WTC11 (cell line): Measurements from ENCODE around the gene DHPS. TPM values are rescaled to one million over a fixed set of nuclear protein-coding genes. Genes with fewer than 3 reads are reported as not detected.

ENCODE experiments used
- ATAC-seq: fragments of 200-7000 bp; cut with Tn5 transposase; 2 replicates; pipeline ENCODE4 v1.10.0; 2021; ENCODE audit warnings: mild to moderate bottlenecking, moderate library complexity
- CTCF ChIA-PET: fragments of 300-600 bp; sonication (Branson Sonifier 250); formaldehyde crosslinking; loops from one replicate; lab custom pipeline; 2021; ENCODE audit warnings: antibody characterized with exemption; lab: Charles Lee
- POLR2A ChIA-PET: fragments of 350-600 bp; sonication (Branson Sonifier 250); formaldehyde crosslinking; loops from one replicate; lab custom pipeline; 2021; ENCODE audit warnings: antibody characterized with exemption; lab: Charles Lee
- DNase-seq: peaks from one replicate; pipeline ENCODE4 v3.0.0; 2021; ENCODE audit warnings: low spot score
- H3K27ac Mint-ChIP-seq: 2 replicates; pipeline ENCODE4 v1.8.0; 2021; ENCODE audit warnings: mixed read lengths
- H3K27me3 Mint-ChIP-seq: 2 replicates; pipeline ENCODE4 v1.8.0; 2021; ENCODE audit warnings: low read depth, mild to moderate bottlenecking, moderate library complexity, mixed read lengths
- H3K36me3 Mint-ChIP-seq: 2 replicates; pipeline ENCODE4 v1.8.0; 2021; ENCODE audit warnings: mixed read lengths
- H3K4me1 Mint-ChIP-seq: 2 replicates; pipeline ENCODE4 v1.8.0; 2022; ENCODE audit warnings: mixed read lengths
- H3K4me3 Mint-ChIP-seq: 2 replicates; pipeline ENCODE4 v1.8.0; 2021; ENCODE audit warnings: mild to moderate bottlenecking, moderate library complexity, mixed read lengths
- H3K9me3 Mint-ChIP-seq: 2 replicates; pipeline ENCODE4 v1.8.0; 2021; ENCODE audit warnings: mixed read lengths
- CREB1 ChIP-seq: sonication (generic); formaldehyde crosslinking; IDR thresholded peaks from 2 replicates; pipeline ENCODE4 v1.8.0; 2023; ENCODE audit warnings: mild to moderate bottlenecking, missing genetic modification reagents
- CTCF ChIP-seq: fragments of 200-600 bp; IDR thresholded peaks from 2 replicates; pipeline ENCODE4 v1.8.0; 2022; ENCODE audit warnings: antibody characterized with exemption
- E2F1 ChIP-seq: sonication (generic); formaldehyde crosslinking; IDR thresholded peaks from 2 replicates; pipeline ENCODE4 v1.8.0; 2022; ENCODE audit warnings: mild to moderate bottlenecking, missing genetic modification reagents
- ESRRA ChIP-seq: sonication (generic); formaldehyde crosslinking; IDR thresholded peaks from 2 replicates; pipeline ENCODE4 v1.8.1; 2022; ENCODE audit warnings: mild to moderate bottlenecking, missing genetic modification reagents, borderline replicate concordance
- ETV6 ChIP-seq: sonication (generic); formaldehyde crosslinking; IDR thresholded peaks from 2 replicates; pipeline ENCODE4 v1.8.1; 2022; ENCODE audit warnings: mild to moderate bottlenecking, missing genetic modification reagents
- JUN ChIP-seq: sonication (generic); formaldehyde crosslinking; IDR thresholded peaks from 2 replicates; pipeline ENCODE4 v1.8.0; 2023; ENCODE audit warnings: mild to moderate bottlenecking, missing genetic modification reagents
- RELA ChIP-seq: sonication (generic); formaldehyde crosslinking; IDR thresholded peaks from 2 replicates; pipeline ENCODE4 v1.8.1; 2022; ENCODE audit warnings: missing genetic modification reagents, mild to moderate bottlenecking, borderline replicate concordance
- TEAD4 ChIP-seq: sonication (generic); formaldehyde crosslinking; IDR thresholded peaks from 2 replicates; pipeline ENCODE4 v1.8.0; 2022; ENCODE audit warnings: mild to moderate bottlenecking, missing genetic modification reagents
- USF2 ChIP-seq: sonication (generic); formaldehyde crosslinking; IDR thresholded peaks from 2 replicates; pipeline ENCODE4 v1.8.1; 2023; ENCODE audit warnings: mild to moderate bottlenecking, missing genetic modification reagents, moderate library complexity
- ZNF512 ChIP-seq: sonication (generic); formaldehyde crosslinking; IDR thresholded peaks from 2 replicates; pipeline ENCODE4 v1.8.1; 2022; ENCODE audit warnings: missing genetic modification reagents, borderline replicate concordance
- total RNA-seq: library from RNA; stranded (reverse); gene quantifications from 3 replicates; pipeline ENCODE4 v1.2.3, GENCODE V29; 2021
- TF ChIP-seq, protein P1 (sequence below): sonication (generic); formaldehyde crosslinking; IDR thresholded peaks from 2 replicates; pipeline ENCODE4 v1.8.0; 2022; ENCODE audit warnings: mild to moderate bottlenecking, missing genetic modification reagents
- TF ChIP-seq, protein P2 (sequence below): fragments of 250-450 bp; sonication (Bioruptor Pico); IDR thresholded peaks from 2 replicates; pipeline ENCODE4 v1.9.0; 2021; ENCODE audit warnings: mild to moderate bottlenecking, borderline replicate concordance
- TF ChIP-seq, protein P3 (sequence below): sonication (generic); formaldehyde crosslinking; conservative IDR thresholded peaks from 2 replicates; pipeline ENCODE4 v1.8.1; 2022; ENCODE audit warnings: mild to moderate bottlenecking, missing genetic modification reagents
- TF ChIP-seq, protein P4 (sequence below): sonication (generic); formaldehyde crosslinking; IDR thresholded peaks from 2 replicates; pipeline ENCODE4 v1.8.0; 2022; ENCODE audit warnings: missing genetic modification reagents

DHPS gene
- total RNA-seq, 1 experiment from 2014 or later: 115 TPM

- no peak for TF ChIP-seq E2F1 (CRISPR knock-in tag)
- TF ChIP-seq ETV6 (CRISPR knock-in tag): no peak
- TF ChIP-seq ZNF512: no peak
- TF ChIP-seq, all 79 proteins: peak for 0
Observed at GRCh38 chr19:12676928-12677327, 4.8 kb downstream of the DHPS start (continued).

DNA sequence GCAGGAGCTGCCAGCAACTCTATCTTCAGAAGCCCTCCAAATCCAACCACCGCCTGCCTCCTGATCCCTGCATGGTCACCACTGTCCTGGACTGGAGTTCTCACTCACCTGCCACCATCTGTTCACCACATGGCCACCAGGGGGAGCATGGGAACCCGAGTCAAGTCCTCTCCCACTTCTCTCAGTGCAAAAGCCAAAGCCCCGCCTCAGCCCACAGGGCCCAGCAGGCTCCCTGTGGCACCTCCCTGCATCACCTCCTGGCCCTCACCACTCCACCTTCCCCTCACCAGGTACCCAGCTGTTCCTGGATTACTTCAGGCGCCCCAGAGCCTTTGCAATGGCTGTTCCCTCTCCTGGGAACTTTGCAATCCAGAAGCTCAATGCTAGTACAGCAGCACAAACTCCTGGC, 5.3 kb downstream of the DHPS start:
- CTCF ChIA-PET: interaction anchor here (0.6 to 2.4 kb wide), 14 partner anchors 10 to 172 kb away, joined by 3 to 12 read pairs (median 4); partner anchors contain the start of genes GET3, MAN2B1, THSD8 and WDR83
- peaks cover 62% of the 10 kb centered on the region for H3K36me3 Mint-ChIP-seq
- peaks cover 7% of the 10 kb centered on the region; the same call in 1 of the 2 replicates for H3K4me1 Mint-ChIP-seq
- no peak overlapping the region for H3K27ac Mint-ChIP-seq
- DNase-seq (peak; percentile 97), ATAC-seq (peak; percentile 52)
- POLR2A ChIA-PET: interaction anchor here (0.8 kb wide), 1 partner anchor 19 kb away, joined by 3 read pairs; no protein-coding TSS in a partner anchor
- no peaks in the 10 kb centered on the region for H3K9me3 Mint-ChIP-seq
- no peak overlapping the region for H3K4me3 Mint-ChIP-seq
- TF ChIP-seq RELA (no peak), ESRRA (CRISPR knock-in tag) (no peak), CTCF (peak; percentile 83), JUN (CRISPR knock-in tag) (no peak), USF2 (CRISPR knock-in tag) (no peak)
- TF ChIP-seq, protein P1, sequence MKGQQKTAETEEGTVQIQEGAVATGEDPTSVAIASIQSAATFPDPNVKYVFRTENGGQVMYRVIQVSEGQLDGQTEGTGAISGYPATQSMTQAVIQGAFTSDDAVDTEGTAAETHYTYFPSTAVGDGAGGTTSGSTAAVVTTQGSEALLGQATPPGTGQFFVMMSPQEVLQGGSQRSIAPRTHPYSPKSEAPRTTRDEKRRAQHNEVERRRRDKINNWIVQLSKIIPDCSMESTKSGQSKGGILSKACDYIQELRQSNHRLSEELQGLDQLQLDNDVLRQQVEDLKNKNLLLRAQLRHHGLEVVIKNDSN (CRISPR knock-in tag): no peak
- TF ChIP-seq, protein P2, sequence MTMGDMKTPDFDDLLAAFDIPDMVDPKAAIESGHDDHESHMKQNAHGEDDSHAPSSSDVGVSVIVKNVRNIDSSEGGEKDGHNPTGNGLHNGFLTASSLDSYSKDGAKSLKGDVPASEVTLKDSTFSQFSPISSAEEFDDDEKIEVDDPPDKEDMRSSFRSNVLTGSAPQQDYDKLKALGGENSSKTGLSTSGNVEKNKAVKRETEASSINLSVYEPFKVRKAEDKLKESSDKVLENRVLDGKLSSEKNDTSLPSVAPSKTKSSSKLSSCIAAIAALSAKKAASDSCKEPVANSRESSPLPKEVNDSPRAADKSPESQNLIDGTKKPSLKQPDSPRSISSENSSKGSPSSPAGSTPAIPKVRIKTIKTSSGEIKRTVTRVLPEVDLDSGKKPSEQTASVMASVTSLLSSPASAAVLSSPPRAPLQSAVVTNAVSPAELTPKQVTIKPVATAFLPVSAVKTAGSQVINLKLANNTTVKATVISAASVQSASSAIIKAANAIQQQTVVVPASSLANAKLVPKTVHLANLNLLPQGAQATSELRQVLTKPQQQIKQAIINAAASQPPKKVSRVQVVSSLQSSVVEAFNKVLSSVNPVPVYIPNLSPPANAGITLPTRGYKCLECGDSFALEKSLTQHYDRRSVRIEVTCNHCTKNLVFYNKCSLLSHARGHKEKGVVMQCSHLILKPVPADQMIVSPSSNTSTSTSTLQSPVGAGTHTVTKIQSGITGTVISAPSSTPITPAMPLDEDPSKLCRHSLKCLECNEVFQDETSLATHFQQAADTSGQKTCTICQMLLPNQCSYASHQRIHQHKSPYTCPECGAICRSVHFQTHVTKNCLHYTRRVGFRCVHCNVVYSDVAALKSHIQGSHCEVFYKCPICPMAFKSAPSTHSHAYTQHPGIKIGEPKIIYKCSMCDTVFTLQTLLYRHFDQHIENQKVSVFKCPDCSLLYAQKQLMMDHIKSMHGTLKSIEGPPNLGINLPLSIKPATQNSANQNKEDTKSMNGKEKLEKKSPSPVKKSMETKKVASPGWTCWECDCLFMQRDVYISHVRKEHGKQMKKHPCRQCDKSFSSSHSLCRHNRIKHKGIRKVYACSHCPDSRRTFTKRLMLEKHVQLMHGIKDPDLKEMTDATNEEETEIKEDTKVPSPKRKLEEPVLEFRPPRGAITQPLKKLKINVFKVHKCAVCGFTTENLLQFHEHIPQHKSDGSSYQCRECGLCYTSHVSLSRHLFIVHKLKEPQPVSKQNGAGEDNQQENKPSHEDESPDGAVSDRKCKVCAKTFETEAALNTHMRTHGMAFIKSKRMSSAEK (CRISPR knock-in tag): no peak
- no peaks in the 10 kb centered on the region for H3K27me3 Mint-ChIP-seq

DNA sequence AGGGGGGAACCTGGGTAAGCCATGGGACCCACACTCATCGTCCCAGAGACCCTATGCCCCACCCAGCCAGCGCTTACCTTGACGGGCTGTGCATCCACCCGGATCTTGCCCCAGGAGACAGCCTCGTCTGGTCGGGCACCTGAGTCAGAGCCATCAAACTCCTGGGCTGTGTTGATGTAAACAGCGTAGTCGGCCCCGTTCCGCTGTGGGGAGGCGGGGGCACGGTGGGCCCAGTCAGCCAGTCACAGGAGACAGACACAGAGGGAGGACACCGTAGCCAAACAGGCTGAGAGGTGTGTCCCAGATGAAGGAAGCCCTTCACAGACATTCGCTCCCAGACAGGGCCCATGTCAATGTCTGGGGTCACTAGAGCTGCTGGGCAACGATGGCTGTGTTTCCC, 5.7 kb downstream of the DHPS start:
- Mint-ChIP-seq H3K27ac (no peak overlapping the region), H3K4me3 (no peak overlapping the region), H3K9me3 (no peaks in the 10 kb centered on the region), H3K36me3 (peaks cover 58% of the 10 kb centered on the region), H3K4me1 (peaks cover 4% of the 10 kb centered on the region; the same call in 1 of the 2 replicates), H3K27me3 (no peaks in the 10 kb centered on the region)
- POLR2A ChIA-PET: interaction anchor here (0.8 kb wide), 1 partner anchor 18 kb away, joined by 3 read pairs; no protein-coding TSS in a partner anchor
- ATAC-seq (no peak), DNase-seq (no peak)
- CTCF ChIA-PET: interaction anchor here (0.6 to 2.4 kb wide), 9 partner anchors 10 to 126 kb away, joined by 3 to 12 read pairs (median 6); partner anchors contain the start of genes MAN2B1, THSD8, WDR83 and ZNF490
- TF ChIP-seq CREB1 (no peak), TEAD4 (CRISPR knock-in tag) (no peak)
- TF ChIP-seq, protein P3, sequence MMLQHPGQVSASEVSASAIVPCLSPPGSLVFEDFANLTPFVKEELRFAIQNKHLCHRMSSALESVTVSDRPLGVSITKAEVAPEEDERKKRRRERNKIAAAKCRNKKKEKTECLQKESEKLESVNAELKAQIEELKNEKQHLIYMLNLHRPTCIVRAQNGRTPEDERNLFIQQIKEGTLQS (CRISPR knock-in tag): 0 out of 2 replicates have a peak, but pooled peaks have one; percentile 19
- TF ChIP-seq, protein P4, sequence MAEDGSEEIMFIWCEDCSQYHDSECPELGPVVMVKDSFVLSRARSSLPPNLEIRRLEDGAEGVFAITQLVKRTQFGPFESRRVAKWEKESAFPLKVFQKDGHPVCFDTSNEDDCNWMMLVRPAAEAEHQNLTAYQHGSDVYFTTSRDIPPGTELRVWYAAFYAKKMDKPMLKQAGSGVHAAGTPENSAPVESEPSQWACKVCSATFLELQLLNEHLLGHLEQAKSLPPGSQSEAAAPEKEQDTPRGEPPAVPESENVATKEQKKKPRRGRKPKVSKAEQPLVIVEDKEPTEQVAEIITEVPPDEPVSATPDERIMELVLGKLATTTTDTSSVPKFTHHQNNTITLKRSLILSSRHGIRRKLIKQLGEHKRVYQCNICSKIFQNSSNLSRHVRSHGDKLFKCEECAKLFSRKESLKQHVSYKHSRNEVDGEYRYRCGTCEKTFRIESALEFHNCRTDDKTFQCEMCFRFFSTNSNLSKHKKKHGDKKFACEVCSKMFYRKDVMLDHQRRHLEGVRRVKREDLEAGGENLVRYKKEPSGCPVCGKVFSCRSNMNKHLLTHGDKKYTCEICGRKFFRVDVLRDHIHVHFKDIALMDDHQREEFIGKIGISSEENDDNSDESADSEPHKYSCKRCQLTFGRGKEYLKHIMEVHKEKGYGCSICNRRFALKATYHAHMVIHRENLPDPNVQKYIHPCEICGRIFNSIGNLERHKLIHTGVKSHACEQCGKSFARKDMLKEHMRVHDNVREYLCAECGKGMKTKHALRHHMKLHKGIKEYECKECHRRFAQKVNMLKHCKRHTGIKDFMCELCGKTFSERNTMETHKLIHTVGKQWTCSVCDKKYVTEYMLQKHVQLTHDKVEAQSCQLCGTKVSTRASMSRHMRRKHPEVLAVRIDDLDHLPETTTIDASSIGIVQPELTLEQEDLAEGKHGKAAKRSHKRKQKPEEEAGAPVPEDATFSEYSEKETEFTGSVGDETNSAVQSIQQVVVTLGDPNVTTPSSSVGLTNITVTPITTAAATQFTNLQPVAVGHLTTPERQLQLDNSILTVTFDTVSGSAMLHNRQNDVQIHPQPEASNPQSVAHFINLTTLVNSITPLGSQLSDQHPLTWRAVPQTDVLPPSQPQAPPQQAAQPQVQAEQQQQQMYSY: no peak
